Measurements from ENCODE around the gene DDAH2.

Gene DDAH2

GRCh38 chr6:31740397-31741223 is 11.5 kb upstream of the DDAH2 start:
- peak; percentile 49 for DNase-seq (ENCODE audit: extremely low spot score)
- TF ChIP-seq NFRKB (IDR thresholded peaks at IDR 0.05) (no peak), TARDBP (IDR thresholded peaks at IDR 0.05) (no peak), FOXM1 (IDR thresholded peaks at IDR 0.05; ENCODE audit: borderline replicate concordance) (no peak), FOXK2 (IDR thresholded peaks at IDR 0.05) (no peak), ZNF384 (IDR thresholded peaks at IDR 0.05) (no peak), PKNOX1 (IDR thresholded peaks at IDR 0.05) (no peak), CTBP1 (IDR thresholded peaks at IDR 0.05; ENCODE audit: borderline replicate concordance) (no peak), FOXA1 (IDR thresholded peaks at IDR 0.05) (no peak), SP1 (IDR thresholded peaks at IDR 0.05) (no peak), ELF4 (IDR thresholded peaks at IDR 0.05) (no peak)
- POLR2A ChIA-PET: interaction anchor here (0.7 to 6.3 kb wide), 22 partner anchors 8 to 200 kb away, joined by 3 to 57 read pairs (median 6); partner anchors contain the start of genes BAG6, DDAH2, HSPA1A and HSPA1B
- CTCF ChIA-PET: interaction anchor here (1.2 to 1.7 kb wide), 3 partner anchors 11 to 51 kb away, joined by 4 to 8 read pairs (median 4); partner anchors contain the start of gene DDAH2

GRCh38 chr6:31739639-31740396 is 10.7 kb upstream of the DDAH2 start, which contains the start of gene MSH5:
Gene MSH5 (plus strand): TSS chr6:31740005. CDS start chr6:31740467, 462 bp downstream.
- TF ChIP-seq PKNOX1 (IDR thresholded peaks at IDR 0.05): peak; percentile 94
- peak; percentile 99 for TF ChIP-seq L3MBTL2 (conservative IDR thresholded peaks at IDR 0.05)
- TF ChIP-seq HDGF (IDR thresholded peaks at IDR 0.05; ENCODE audit: borderline replicate concordance): no peak
- TF ChIP-seq ZNF384 (IDR thresholded peaks at IDR 0.05): no peak
- TF ChIP-seq BHLHE40 (IDR thresholded peaks at IDR 0.05; ENCODE audit: borderline replicate concordance): no peak
- TF ChIP-seq FOXA1 (IDR thresholded peaks at IDR 0.05): no peak
- no peak; the same call in 1 of the 2 replicates for TF ChIP-seq CTBP1 (IDR thresholded peaks at IDR 0.05; ENCODE audit: borderline replicate concordance)
- TF ChIP-seq SUZ12 (IDR thresholded peaks at IDR 0.05): no peak
- TF ChIP-seq LEF1 (IDR thresholded peaks at IDR 0.05; ENCODE audit: borderline replicate concordance): no peak
- TF ChIP-seq ELF4 (IDR thresholded peaks at IDR 0.05): no peak
- ChIA-PET POLR2A (interaction anchor here (0.7 to 6.3 kb wide), 30 partner anchors 7 to 456 kb away, joined by 3 to 57 read pairs (median 5); partner anchors contain the start of genes ABHD16A, ATP6V1G2, BAG6 and CSNK2B), CTCF (interaction anchor here (1.2 to 1.7 kb wide), 4 partner anchors 10 to 51 kb away, joined by 4 to 8 read pairs (median 4); partner anchors contain the start of genes ABHD16A and DDAH2)
- DNase-seq (ENCODE audit: extremely low spot score): peak; percentile 99

- TF ChIP-seq FOXK2 (IDR thresholded peaks at IDR 0.05): no peak
- no peak for TF ChIP-seq L3MBTL2 (conservative IDR thresholded peaks at IDR 0.05)
- no peak for TF ChIP-seq TARDBP (IDR thresholded peaks at IDR 0.05)
- no peak for TF ChIP-seq NFRKB (IDR thresholded peaks at IDR 0.05)
- no peak for TF ChIP-seq FOXA1 (IDR thresholded peaks at IDR 0.05)
- no peak for TF ChIP-seq SP1 (IDR thresholded peaks at IDR 0.05)
- TF ChIP-seq CTBP1 (IDR thresholded peaks at IDR 0.05; ENCODE audit: borderline replicate concordance): no peak
- no peak for TF ChIP-seq SUZ12 (IDR thresholded peaks at IDR 0.05)
- TF ChIP-seq PKNOX1 (IDR thresholded peaks at IDR 0.05): no peak
- no peak for TF ChIP-seq BHLHE40 (IDR thresholded peaks at IDR 0.05; ENCODE audit: borderline replicate concordance)
- no peak for TF ChIP-seq ARNT (IDR thresholded peaks at IDR 0.05)
- no peak for TF ChIP-seq ELF4 (IDR thresholded peaks at IDR 0.05)
- POLR2A ChIA-PET: interaction anchor here (0.7 to 6.3 kb wide), 23 partner anchors 8 to 222 kb away, joined by 3 to 57 read pairs (median 5); partner anchors contain the start of genes ABHD16A, BAG6, CSNK2B and DDAH2
- no peak for DNase-seq (ENCODE audit: extremely low spot score)
Observed at GRCh38 chr6:31737991-31738979, 9.2 kb upstream of the DDAH2 start.

GRCh38 chr6:31737315-31737990 is 8.4 kb upstream of the DDAH2 start:
- no peak for DNase-seq (ENCODE audit: extremely low spot score)
- ChIA-PET POLR2A (interaction anchor here (0.8 to 6.3 kb wide), 14 partner anchors 8 to 223 kb away, joined by 3 to 57 read pairs (median 4); partner anchors contain the start of genes DDAH2, DDX39B, GPANK1 and HSPA1A), CTCF (interaction anchor here (0.6 to 2.5 kb wide), 6 partner anchors 8 to 93 kb away, joined by 3 to 12 read pairs (median 3); partner anchors contain the start of gene DDAH2)

More at GRCh38 chr6:31737991-31738979, 9.2 kb upstream of the DDAH2 start:
- CTCF ChIA-PET: interaction anchor here (0.6 to 2.5 kb wide), 6 partner anchors 9 to 92 kb away, joined by 3 to 12 read pairs (median 4); partner anchors contain the start of genes ABHD16A and DDAH2

More at GRCh38 chr6:31737315-31737990, 8.4 kb upstream of the DDAH2 start:
- TF ChIP-seq TARDBP (IDR thresholded peaks at IDR 0.05) (no peak), FOXM1 (IDR thresholded peaks at IDR 0.05; ENCODE audit: borderline replicate concordance) (no peak), ELF4 (IDR thresholded peaks at IDR 0.05) (no peak), FOXA1 (IDR thresholded peaks at IDR 0.05) (no peak), BHLHE40 (IDR thresholded peaks at IDR 0.05; ENCODE audit: borderline replicate concordance) (no peak)
